NB4 (cell line): ENCODE data around the gene ENPP1.

Source experiments
- CTCF ChIP-seq: IDR thresholded peaks from one replicate; pipeline ENCODE4 v1.5.1; 2012; ENCODE audit warnings: low read depth, low read length
- MAX ChIP-seq: IDR thresholded peaks from 2 replicates; pipeline ENCODE4 v1.6.1; 2011; ENCODE audit warnings: low read depth, low read length
- POLR2A ChIP-seq: IDR thresholded peaks from 2 replicates; pipeline ENCODE4 v1.6.1; 2011; ENCODE audit warnings: mild to moderate bottlenecking; ENCODE audit not compliant: insufficient read length; ENCODE audit errors: extremely low read depth

GRCh38 chr6:131890091-131890490 is 82.3 kb downstream of the ENPP1 start:
- no peak for TF ChIP-seq CTCF
- TF ChIP-seq MAX, result no peak
- no peak for TF ChIP-seq POLR2A
